H1 (cell line): ENCODE measurements around the gene ANXA4. TPM values are rescaled to one million over a fixed set of nuclear protein-coding genes. Genes with fewer than 3 reads are reported as not detected.

Source experiments
- CTCF ChIA-PET: fragments of 300-600 bp; sonication (Branson Sonifier 250); formaldehyde crosslinking; loops from one replicate; lab custom pipeline; 2021; ENCODE audit not compliant: partially characterized antibody; lab: Charles Lee
- POLR2A ChIA-PET: fragments of 300-600 bp; sonication (Branson Sonifier 250); formaldehyde crosslinking; loops from one replicate; lab custom pipeline; 2021; ENCODE audit warnings: inconsistent platforms; ENCODE audit not compliant: partially characterized antibody; lab: Charles Lee
- DNase-seq, 2 experiments: peaks; one replicate each; pipeline versions ENCODE4 v3.0.0 to v3.0.0-alpha.2; 2010 to 2022; ENCODE audit warnings: low spot score in 2 of 2, low read depth in 1 of 2, mixed read lengths in 1 of 2
- FAIRE-seq: peaks from 2 replicates; lab custom pipeline; 2011; peaks lifted over from hg19 to GRCh38; lab: Jason Lieb, UNC
- H2AFZ ChIP-seq: 2 replicates; pipeline ENCODE4 v1.8.1; 2012; ENCODE audit warnings: low read length, inconsistent platforms
- H2AK5ac ChIP-seq: 2 replicates; pipeline ENCODE4 v1.6.1; 2013; ENCODE audit warnings: low read depth, low read length
- H2BK120ac ChIP-seq: replicated peaks from 2 replicates; pipeline ENCODE3; 2013; ENCODE audit warnings: low read depth, low read length, inconsistent platforms
- H2BK12ac ChIP-seq: 2 replicates; pipeline ENCODE4 v1.6.1; 2013; ENCODE audit warnings: low read depth, low read length
- H2BK15ac ChIP-seq: 2 replicates; pipeline ENCODE4 v1.6.1; 2013; ENCODE audit warnings: low read length
- H2BK20ac ChIP-seq: 2 replicates; pipeline ENCODE4 v1.6.1; 2013; ENCODE audit warnings: low read length
- H2BK5ac ChIP-seq: 2 replicates; pipeline ENCODE4 v1.6.1; 2013; ENCODE audit warnings: low read depth, low read length
- H3K14ac ChIP-seq: 2 replicates; pipeline ENCODE4 v1.6.1; 2013; ENCODE audit warnings: inconsistent platforms; ENCODE audit not compliant: insufficient read length
- H3K18ac ChIP-seq: 2 replicates; pipeline ENCODE4 v1.6.1; 2013; ENCODE audit warnings: low read length; ENCODE audit errors: extremely low read depth
- H3K23ac ChIP-seq: 2 replicates; pipeline ENCODE4 v1.6.1; 2013; ENCODE audit warnings: inconsistent platforms; ENCODE audit not compliant: insufficient read length
- H3K23me2 ChIP-seq: 2 replicates; pipeline ENCODE4 v1.6.1; 2013; ENCODE audit warnings: low read depth, low read length
- H3K27ac ChIP-seq: 2 replicates; pipeline ENCODE4 v1.6.1; 2011; ENCODE audit warnings: low read depth, low read length, inconsistent platforms
- H3K27me3 ChIP-seq, 4 experiments: replicated peaks in 1 of 4; 1 replicate in 1 of 4; 2 replicates in 3 of 4; pipeline versions ENCODE4 v1.6.1 to v1.8.1; 2011 to 2013; ENCODE audit warnings: low read length in 3 of 4, mild to moderate bottlenecking in 3 of 4, inconsistent platforms in 2 of 4, mixed read lengths in 2 of 4, moderate library complexity in 1 of 4; ENCODE audit not compliant: control insufficient read depth in 3 of 4, insufficient read depth in 3 of 4; ENCODE audit errors: extremely low read depth in 1 of 4
- H3K36me3 ChIP-seq, 4 experiments: 2 replicates each; pipeline versions ENCODE4 v1.6.1 to v1.8.1; 2011 to 2013; ENCODE audit warnings: mild to moderate bottlenecking in 4 of 4, low read length in 3 of 4, moderate library complexity in 2 of 4, control low read depth in 1 of 4, inconsistent platforms in 1 of 4; ENCODE audit not compliant: insufficient read depth in 4 of 4, control insufficient read depth in 2 of 4
- H3K4ac ChIP-seq: replicated peaks from 2 replicates; pipeline ENCODE3; 2013; ENCODE audit warnings: low read length, low read depth, mixed read lengths, inconsistent platforms; ENCODE audit not compliant: insufficient read length
- H3K4me1 ChIP-seq, 4 experiments: replicated peaks in 1 of 4; 1 replicate in 1 of 4; 2 replicates in 3 of 4; pipeline versions ENCODE4 v1.6.1 to v1.8.1; 2011 to 2013; ENCODE audit warnings: low read length in 3 of 4, inconsistent platforms in 2 of 4, mixed read lengths in 1 of 4; ENCODE audit not compliant: insufficient read depth in 4 of 4, control insufficient read depth in 3 of 4
- H3K4me2 ChIP-seq, 2 experiments: 2 replicates each; pipeline versions ENCODE4 v1.6.1 to v1.8.1; 2011 to 2013; ENCODE audit warnings: low read depth in 2 of 2, low read length in 2 of 2, control low read depth in 1 of 2, inconsistent platforms in 1 of 2, mild to moderate bottlenecking in 1 of 2; ENCODE audit not compliant: insufficient read depth in 1 of 2
- H3K4me3 ChIP-seq, 4 experiments: fragments of 200-600, 300-600 bp in 1 of 4; sonication (generic), shearing (Covaris generic), sonication (Bioruptor Twin) in 1 of 4; 2 replicates each; pipeline versions ENCODE4 v1.5.1 to v1.8.1; 2011 to 2016; ENCODE audit warnings: low read length in 4 of 4, low read depth in 3 of 4, control low read depth in 2 of 4, inconsistent platforms in 2 of 4, mild to moderate bottlenecking in 2 of 4, mixed read lengths in 1 of 4, moderate library complexity in 1 of 4; ENCODE audit not compliant: insufficient read depth in 2 of 4; ENCODE audit errors: extremely low read depth in 1 of 4
- H3K56ac ChIP-seq: replicated peaks from 2 replicates; pipeline ENCODE3; 2013; ENCODE audit warnings: low read depth, mild to moderate bottlenecking, mixed read lengths, low read length, inconsistent platforms; ENCODE audit not compliant: insufficient read length
- H3K79me1 ChIP-seq: 2 replicates; pipeline ENCODE4 v1.6.1; 2013; ENCODE audit warnings: low read depth, low read length, control low read depth
- H3K79me2 ChIP-seq, 2 experiments: 2 replicates each; pipeline versions ENCODE4 v1.6.1 to v1.8.1; 2012 to 2013; ENCODE audit warnings: low read length in 2 of 2, mild to moderate bottlenecking in 2 of 2, inconsistent platforms in 1 of 2; ENCODE audit not compliant: insufficient read depth in 2 of 2, control insufficient read depth in 1 of 2
- H3K9ac ChIP-seq, 4 experiments: replicated peaks in 1 of 4; 1 replicate in 1 of 4; 2 replicates in 3 of 4; pipeline versions ENCODE4 v1.6.1 to v1.8.1; 2011 to 2013; ENCODE audit warnings: low read depth in 3 of 4, low read length in 3 of 4, control low read depth in 2 of 4, mild to moderate bottlenecking in 2 of 4, moderate library complexity in 2 of 4, inconsistent platforms in 1 of 4; ENCODE audit errors: extremely low read depth in 1 of 4
- H3K9me3 ChIP-seq, 2 experiments: 2 replicates each; pipeline versions ENCODE4 v1.6.1 to v1.8.1; 2012 to 2013; ENCODE audit warnings: mild to moderate bottlenecking in 2 of 2, moderate library complexity in 2 of 2, control low read depth in 1 of 2, inconsistent platforms in 1 of 2, low read depth in 1 of 2, low read length in 1 of 2, mixed read lengths in 1 of 2; ENCODE audit not compliant: insufficient read depth in 2 of 2
- H4K20me1 ChIP-seq, 2 experiments: replicated peaks in 1 of 2; 2 replicates each; pipeline versions ENCODE3 to v1.8.1; 2011 to 2013; ENCODE audit warnings: inconsistent platforms in 2 of 2, low read length in 2 of 2, mild to moderate bottlenecking in 1 of 2; ENCODE audit not compliant: insufficient read depth in 2 of 2, control insufficient read depth in 1 of 2
- H4K5ac ChIP-seq: 2 replicates; pipeline ENCODE4 v1.6.1; 2013; ENCODE audit warnings: low read length, low read depth, mixed read lengths, inconsistent platforms; ENCODE audit not compliant: insufficient read length
- H4K8ac ChIP-seq: 2 replicates; pipeline ENCODE4 v1.8.0; 2013; ENCODE audit warnings: mild to moderate bottlenecking, moderate library complexity, low read length, inconsistent platforms; ENCODE audit not compliant: insufficient read depth; ENCODE audit errors: extremely low read depth
- H4K91ac ChIP-seq: replicated peaks from 2 replicates; pipeline ENCODE3; 2013; ENCODE audit warnings: low read length, mixed read lengths, inconsistent platforms; ENCODE audit not compliant: insufficient read length
- ASH2L ChIP-seq: fragments of 200-600, 300-600 bp; sonication (generic); IDR thresholded peaks from one replicate; pipeline ENCODE4 v1.7.1; 2017; ENCODE audit warnings: low read length
- EGR1 ChIP-seq: IDR thresholded peaks from 2 replicates; pipeline ENCODE4 v1.6.1; 2011; ENCODE audit warnings: low read depth, low read length, borderline replicate concordance
- EP300 ChIP-seq, 2 experiments: IDR thresholded peaks; 1 replicate in 1 of 2; 2 replicates in 1 of 2; pipeline ENCODE4 v1.6.1; 2011 to 2012; ENCODE audit warnings: low read depth in 2 of 2, low read length in 2 of 2, mild to moderate bottlenecking in 2 of 2, borderline replicate concordance in 1 of 2, inconsistent platforms in 1 of 2, moderate library complexity in 1 of 2
- KDM1A ChIP-seq: fragments of 200-600, 300-600 bp; sonication (generic); IDR thresholded peaks from 2 replicates; pipeline ENCODE4 v1.7.1; 2016; ENCODE audit warnings: mild to moderate bottlenecking, low read length, borderline replicate concordance
- KDM4A ChIP-seq: IDR thresholded peaks from one replicate; pipeline ENCODE4 v1.7.1; 2012; ENCODE audit warnings: low read depth, mild to moderate bottlenecking, moderate library complexity, low read length, inconsistent platforms; ENCODE audit not compliant: severe bottlenecking
- NRF1 ChIP-seq: IDR thresholded peaks from 2 replicates; pipeline ENCODE4 v1.6.1; 2011; ENCODE audit warnings: mild to moderate bottlenecking, low read depth, low read length, improper control_type of control experiment
- RXRA ChIP-seq: IDR thresholded peaks from 2 replicates; pipeline ENCODE4 v1.6.1; 2011; ENCODE audit warnings: low read depth, mild to moderate bottlenecking, low read length, moderate library complexity; ENCODE audit not compliant: insufficient read depth
- SUZ12 ChIP-seq: fragments of 200-600 bp; sonication (generic); IDR thresholded peaks from 2 replicates; pipeline ENCODE4 v1.6.1; 2012; ENCODE audit warnings: mild to moderate bottlenecking, inconsistent platforms, low read length, moderate library complexity, mixed read lengths
- TBP ChIP-seq: IDR thresholded peaks from 2 replicates; pipeline ENCODE4 v1.6.1; 2011; ENCODE audit warnings: low read depth, low read length, improper control_type of control experiment
- TCF12 ChIP-seq: IDR thresholded peaks from 2 replicates; pipeline ENCODE4 v1.6.1; 2011; ENCODE audit warnings: low read depth, mild to moderate bottlenecking, low read length
- WGBS, 2 experiments: shearing (Covaris generic) in 1 of 2; methylation state at CpG; one replicate each; pipeline versions ENCODE4 v1.1.6 to v1.1.7; 2013 to 2015; ENCODE audit warnings: low lambda C conversion rate in 2 of 2, mixed read lengths in 2 of 2, inconsistent platforms in 1 of 2, low coverage in 1 of 2, missing lambda C conversion rate in 1 of 2; ENCODE audit not compliant: insufficient replicate concordance in 2 of 2, insufficient coverage in 1 of 2, insufficient read length in 1 of 2; ENCODE audit errors: extremely low coverage in 1 of 2, missing lambda C conversion rate in 1 of 2; 5-methylcytosine and 5-hydroxymethylcytosine counted together
- polyA plus RNA-seq, 7 experiments: library from polyadenylated mRNA; depleted of rRNA in 3 of 7; stranded (reverse) in 5 of 7; unstranded in 2 of 7; fragments of >200 nt in 5 of 7; fragments of 200-250 nt in 2 of 7; gene quantifications; 1 replicate in 5 of 7; 2 replicates in 1 of 7; 4 replicates in 1 of 7; pipeline versions ENCODE4 v1.2.1 to v1.2.3, GENCODE V29; 2011 to 2013; ENCODE audit warnings: missing spikeins in 2 of 7, mixed read lengths in 2 of 7
- total RNA-seq: library from RNA; stranded (reverse); fragmentation: NEBNext Ultra II Directional; extraction: Animal tissue kit (Norgen Biotek cat#: 25700); gene quantifications from 2 replicates; pipeline ENCODE4 v1.2.1, GENCODE V29; 2021
- TF ChIP-seq, protein P1 (sequence below): IDR thresholded peaks from 2 replicates; pipeline ENCODE4 v1.6.1; 2011; ENCODE audit warnings: low read depth, mild to moderate bottlenecking, low read length; ENCODE audit not compliant: insufficient read depth
- TF ChIP-seq, protein P2 (sequence below): IDR thresholded peaks from 2 replicates; pipeline ENCODE4 v1.6.1; 2012; ENCODE audit warnings: inconsistent platforms

The ANXA4 gene
- total and polyA plus RNA-seq, 2 of the 8 experiments (the other 6 are each of a cell fraction or from before 2014, with no cell fraction given): 9.4 to 17.6 TPM

DNA sequence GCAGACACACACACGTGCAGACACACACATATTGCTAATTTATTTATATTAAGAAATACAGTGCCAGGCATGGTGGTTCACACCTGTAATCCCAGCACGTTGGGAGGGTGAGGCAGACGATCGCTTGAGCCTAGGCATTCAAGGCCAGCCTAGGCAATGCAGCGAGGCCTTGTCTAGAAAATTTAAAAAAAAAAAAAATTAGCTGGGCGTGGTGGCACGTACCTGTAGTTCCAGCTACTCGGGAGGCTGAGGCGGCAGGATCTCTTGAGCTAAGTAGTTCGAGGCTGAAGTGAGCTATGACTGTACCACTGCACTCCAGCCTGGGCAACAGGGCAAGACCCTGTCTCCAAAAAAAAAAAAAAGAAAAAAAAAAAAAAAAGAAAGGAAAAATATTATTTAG, 28.8 kb downstream of the ANXA4 start:
- Histone ChIP-seq H4K20me1 (no peaks in the 10 kb centered on the region), H4K8ac (no peak overlapping the region), H3K14ac (no peak overlapping the region), H3K9ac (no peak overlapping the region), H3K79me2 (no peaks in the 10 kb centered on the region), H2BK15ac (no peak overlapping the region), H4K5ac (no peak overlapping the region), H3K4me1 (peaks cover 0 to 9% (median 7%) of the 10 kb centered on the region in 4 experiments; a peak in 4 of 7 replicates), H4K91ac (no peak overlapping the region), H3K27me3 (no peaks in the 10 kb centered on the region), H2AK5ac (peak overlapping the region; percentile 92), H2BK20ac (no peak overlapping the region), H2BK5ac (no peak overlapping the region), H3K4me3 (no peak overlapping the region), H3K36me3 (no peaks in the 10 kb centered on the region), H3K56ac (no peak overlapping the region), H2BK120ac (no peak overlapping the region), H3K4ac (no peak overlapping the region), H2AFZ (no peak overlapping the region), H3K23me2 (no peaks in the 10 kb centered on the region), H3K23ac (no peak overlapping the region), H3K18ac (no peak overlapping the region), H3K4me2 (no peak overlapping the region), H3K79me1 (no peaks in the 10 kb centered on the region; the same call in 1 of the 2 replicates), H3K27ac (no peak overlapping the region), H3K9me3 (no peaks in the 10 kb centered on the region), H2BK12ac (peak overlapping the region; percentile 29; the same call in 1 of the 2 replicates)
- no peak for FAIRE-seq
- 96% methylated on average over 10 of the region's 10 CpGs; no CpG with 5 or more reads in 1 of the 2 experiments for WGBS, 2 experiments
- ChIA-PET CTCF (interaction anchor here (0.6 to 1.7 kb wide), 3 partner anchors 22 to 51 kb away, joined by 3 to 5 read pairs (median 3); no protein-coding TSS in a partner anchor), POLR2A (no interaction called here)
- no peak for DNase-seq
- TF ChIP-seq, protein P1, sequence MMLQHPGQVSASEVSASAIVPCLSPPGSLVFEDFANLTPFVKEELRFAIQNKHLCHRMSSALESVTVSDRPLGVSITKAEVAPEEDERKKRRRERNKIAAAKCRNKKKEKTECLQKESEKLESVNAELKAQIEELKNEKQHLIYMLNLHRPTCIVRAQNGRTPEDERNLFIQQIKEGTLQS: no peak
- no peak for TF ChIP-seq ASH2L
- no peak for TF ChIP-seq SUZ12
- TF ChIP-seq TCF12: no peak
- no peak for TF ChIP-seq TBP
- no peak for TF ChIP-seq RXRA
- TF ChIP-seq, protein P2, sequence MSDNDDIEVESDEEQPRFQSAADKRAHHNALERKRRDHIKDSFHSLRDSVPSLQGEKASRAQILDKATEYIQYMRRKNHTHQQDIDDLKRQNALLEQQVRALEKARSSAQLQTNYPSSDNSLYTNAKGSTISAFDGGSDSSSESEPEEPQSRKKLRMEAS: no peak
- TF ChIP-seq EP300 (IDR thresholded peaks at IDR 0.05; ENCODE audit: borderline replicate concordance in 1 of 2, low read depth in 2 of 2, low read length in 2 of 2): no peak
- TF ChIP-seq KDM1A: no peak
- TF ChIP-seq KDM4A: no peak
- no peak for TF ChIP-seq EGR1
- TF ChIP-seq NRF1: no peak
